ENCODE data around the gene ROR1.

The ROR1 gene

GRCh38 chr1:64117492-64117891 is 343.7 kb downstream of the ROR1 start:
- Histone ChIP-seq H3K4me3 (ENCODE audit: low read depth in 1 of 2, low read length in 1 of 2) (no peak overlapping the region), H3K27ac (no peak overlapping the region), H3K36me3 (no peaks in the 10 kb centered on the region), H3K9me3 (no peaks in the 10 kb centered on the region), H3K27me3 (no peaks in the 10 kb centered on the region), H3K4me1 (ENCODE audit: control insufficient read depth in 1 of 2, insufficient read depth in 1 of 2, low read depth in 1 of 2, low read length in 1 of 2) (no peaks in the 10 kb centered on the region)
- no peak for TF ChIP-seq CTCF (IDR thresholded peaks at IDR 0.05)

- TF ChIP-seq CTCF (IDR thresholded peaks at IDR 0.05) = no peak
- Histone ChIP-seq H3K36me3 (no peaks in the 10 kb centered on the region), H3K9me3 (no peaks in the 10 kb centered on the region), H3K4me3 (ENCODE audit: low read depth in 1 of 2, low read length in 1 of 2) (no peak overlapping the region), H3K4me1 (ENCODE audit: control insufficient read depth in 1 of 2, insufficient read depth in 1 of 2, low read depth in 1 of 2, low read length in 1 of 2) (no peaks in the 10 kb centered on the region), H3K27me3 (no peaks in the 10 kb centered on the region), H3K27ac (no peak overlapping the region)
Measured at GRCh38 chr1:64121766-64122385, 348.1 kb downstream of the ROR1 start.

GRCh38 chr1:64122588-64122987 is 348.8 kb downstream of the ROR1 start:
- Histone ChIP-seq H3K27me3 (no peaks in the 10 kb centered on the region), H3K4me1 (ENCODE audit: control insufficient read depth in 1 of 2, insufficient read depth in 1 of 2, low read depth in 1 of 2, low read length in 1 of 2) (no peaks in the 10 kb centered on the region), H3K4me3 (ENCODE audit: low read depth in 1 of 2, low read length in 1 of 2) (no peak overlapping the region), H3K36me3 (no peaks in the 10 kb centered on the region), H3K27ac (no peak overlapping the region), H3K9me3 (no peaks in the 10 kb centered on the region)
- no peak for TF ChIP-seq CTCF (IDR thresholded peaks at IDR 0.05)

GRCh38 chr1:64124704-64125440 is 351.1 kb downstream of the ROR1 start:
- Histone ChIP-seq H3K36me3 (no peaks in the 10 kb centered on the region), H3K27me3 (no peaks in the 10 kb centered on the region), H3K4me3 (ENCODE audit: low read depth in 1 of 2, low read length in 1 of 2) (no peak overlapping the region), H3K27ac (no peak overlapping the region), H3K4me1 (ENCODE audit: control insufficient read depth in 1 of 2, insufficient read depth in 1 of 2, low read depth in 1 of 2, low read length in 1 of 2) (no peaks in the 10 kb centered on the region), H3K9me3 (no peaks in the 10 kb centered on the region)
- TF ChIP-seq CTCF (IDR thresholded peaks at IDR 0.05) = no peak

GRCh38 chr1:64126581-64126980 is 352.8 kb downstream of the ROR1 start:
- Histone ChIP-seq H3K27ac (no peak overlapping the region), H3K36me3 (no peaks in the 10 kb centered on the region), H3K4me1 (ENCODE audit: control insufficient read depth in 1 of 2, insufficient read depth in 1 of 2, low read depth in 1 of 2, low read length in 1 of 2) (no peaks in the 10 kb centered on the region), H3K9me3 (no peaks in the 10 kb centered on the region), H3K4me3 (ENCODE audit: low read depth in 1 of 2, low read length in 1 of 2) (no peak overlapping the region), H3K27me3 (peaks cover 9% of the 10 kb centered on the region)
- TF ChIP-seq CTCF (IDR thresholded peaks at IDR 0.05) = no peak

All from neutrophil (primary cell).